Fibroblast of pulmonary artery (primary cell): Measurements from ENCODE around the gene RAB7A.

Experiments used
- DNase-seq: peaks from one replicate; pipeline ENCODE4 v3.0.0-alpha.2; 2010; ENCODE audit warnings: low read depth
- H3K4me3 ChIP-seq: replicated peaks from 2 replicates; pipeline ENCODE4 v1.5.1; 2011; ENCODE audit warnings: low read depth, mild to moderate bottlenecking, control low read depth, low read length, moderate library complexity
- CTCF ChIP-seq: IDR thresholded peaks from 2 replicates; pipeline ENCODE4 v1.5.1; 2011; ENCODE audit warnings: mild to moderate bottlenecking, control low read depth, low read length, inconsistent platforms; ENCODE audit errors: missing control alignments

RAB7A gene

GRCh38 chr3:128845119-128845777 lies 119.3 kb downstream of the RAB7A start:
- H3K4me3 ChIP-seq: peak overlapping the region; percentile 41
- no peak for DNase-seq

GRCh38 chr3:128845778-128846485 lies 119.9 kb downstream of the RAB7A start:
- peak overlapping the region; percentile 41 for H3K4me3 ChIP-seq
- DNase-seq: peak; percentile 65
- peak; percentile 51 for TF ChIP-seq CTCF

More at GRCh38 chr3:128845119-128845777, 119.3 kb downstream of the RAB7A start:
- no peak for TF ChIP-seq CTCF

- TF ChIP-seq CTCF: no peak
- DNase-seq: no peak
- no peak overlapping the region for H3K4me3 ChIP-seq
Measured at GRCh38 chr3:128846486-128846891, 120.5 kb downstream of the RAB7A start.

GRCh38 chr3:128847666-128848370 lies 121.8 kb downstream of the RAB7A start:
- no peak overlapping the region for H3K4me3 ChIP-seq
- DNase-seq: no peak
- no peak for TF ChIP-seq CTCF

GRCh38 chr3:128848936-128849335 lies 123.0 kb downstream of the RAB7A start:
- no peak for TF ChIP-seq CTCF
- no peak for DNase-seq

GRCh38 chr3:128849911-128850455 lies 124.0 kb downstream of the RAB7A start:
- H3K4me3 ChIP-seq: no peak overlapping the region
- DNase-seq: peak; percentile 15
- peak; percentile 8 for TF ChIP-seq CTCF

More at GRCh38 chr3:128848936-128849335, 123.0 kb downstream of the RAB7A start:
- H3K4me3 ChIP-seq: no peak overlapping the region
